Loucy (cell line): ENCODE data around the gene CCDC9.

ENCODE experiments used
- H2AFZ ChIP-seq: fragments of 200-600 bp; sonication (generic); 2 replicates; pipeline ENCODE4 v1.6.0; 2016; ENCODE audit warnings: antibody characterized with exemption, mild to moderate bottlenecking, low read length, moderate library complexity
- H3F3A ChIP-seq: fragments of 200-600 bp; 2 replicates; pipeline ENCODE4 v1.6.0; 2016; ENCODE audit warnings: antibody characterized with exemption, low read depth, mild to moderate bottlenecking
- H3K27me3 ChIP-seq: fragments of 200-600 bp; sonication (generic); 2 replicates; pipeline ENCODE4 v1.6.1; 2014; ENCODE audit warnings: low read length, mild to moderate bottlenecking; ENCODE audit not compliant: insufficient read depth, poor library complexity, severe bottlenecking
- H3K36me3 ChIP-seq: fragments of 200-600 bp; sonication (generic); 2 replicates; pipeline ENCODE4 v1.6.1; 2016; ENCODE audit warnings: low read length; ENCODE audit not compliant: insufficient read depth
- H3K4me1 ChIP-seq: fragments of 200-600 bp; sonication (generic); 2 replicates; pipeline ENCODE4 v1.5.1; 2014; ENCODE audit warnings: low read length, mild to moderate bottlenecking; ENCODE audit not compliant: insufficient read depth, poor library complexity, severe bottlenecking
- H3K4me2 ChIP-seq: fragments of 200-600 bp; sonication (generic); 2 replicates; pipeline ENCODE4 v1.6.0; 2014; ENCODE audit warnings: antibody characterized with exemption, low read length, low read depth, mild to moderate bottlenecking; ENCODE audit not compliant: poor library complexity, severe bottlenecking
- H3K4me3 ChIP-seq: fragments of 200-600 bp; sonication (generic); 2 replicates; pipeline ENCODE4 v1.5.1; 2014; ENCODE audit warnings: low read length, mild to moderate bottlenecking, mixed read lengths; ENCODE audit not compliant: poor library complexity, severe bottlenecking
- H3K79me2 ChIP-seq: fragments of 200-600 bp; sonication (generic); 2 replicates; pipeline ENCODE4 v1.6.1; 2014; ENCODE audit warnings: low read length; ENCODE audit not compliant: insufficient read depth
- H3K9ac ChIP-seq: fragments of 200-600 bp; sonication (generic); 2 replicates; pipeline ENCODE4 v1.6.0; 2014; ENCODE audit warnings: mild to moderate bottlenecking, low read depth, low read length, moderate library complexity; ENCODE audit not compliant: poor library complexity, severe bottlenecking
- H3K9me2 ChIP-seq: fragments of 200-600 bp; sonication (generic); replicated peaks from 2 replicates; pipeline ENCODE4 v1.6.1; 2016; ENCODE audit warnings: low read depth, low read length, mixed read lengths
- H3K9me3 ChIP-seq: fragments of 200-600 bp; sonication (generic); 2 replicates; pipeline ENCODE4 v1.6.1; 2014; ENCODE audit warnings: mild to moderate bottlenecking, antibody characterized with exemption, low read length, low read depth; ENCODE audit not compliant: insufficient read depth
- H4K20me1 ChIP-seq: fragments of 200-600 bp; sonication (generic); 2 replicates; pipeline ENCODE4 v1.6.0; 2014; ENCODE audit warnings: antibody characterized with exemption, low read length, mild to moderate bottlenecking; ENCODE audit not compliant: insufficient read depth, poor library complexity, severe bottlenecking
- EZH2phosphoT487 ChIP-seq: fragments of 200-600 bp; IDR thresholded peaks from 2 replicates; pipeline ENCODE4 v1.6.1; 2018; ENCODE audit warnings: antibody characterized with exemption, mild to moderate bottlenecking, moderate library complexity, borderline replicate concordance
- TF ChIP-seq, protein P1 (sequence below): fragments of 200-600 bp; sonication (generic); conservative IDR thresholded peaks from 2 replicates; pipeline ENCODE4 v1.5.1; 2014; ENCODE audit warnings: mild to moderate bottlenecking, antibody characterized with exemption, low read length

CCDC9 gene

DNA sequence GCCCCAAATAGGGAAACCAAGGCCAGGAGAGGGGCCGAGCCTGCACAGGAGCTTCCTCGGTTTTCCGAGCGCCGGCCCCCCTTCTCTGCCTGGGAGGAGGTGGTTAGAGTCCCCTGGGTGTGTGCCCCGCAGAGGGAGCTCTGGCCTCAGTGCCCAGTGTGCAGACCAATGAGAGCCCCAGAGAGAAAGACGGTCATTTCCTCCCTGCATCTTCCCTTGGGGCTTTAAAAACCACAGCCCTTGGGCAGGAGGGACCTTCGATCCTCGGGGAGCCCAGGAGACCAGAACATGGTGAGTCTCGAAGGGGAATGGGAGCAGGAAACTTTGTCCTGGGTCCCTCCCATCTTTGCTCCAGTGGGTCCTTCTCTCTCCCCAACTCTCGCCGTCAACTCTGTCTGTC, 53.3 kb downstream of the CCDC9 start, which contains the start of gene C5AR1:
Gene C5AR1 (plus strand): TSS at position 254 of the 400 bp plus-strand sequence. CDS start 35 bp downstream, at position 289.
- peak within 1 kb of the TSS; percentile 22 for H3K4me2 ChIP-seq
- H2AFZ ChIP-seq: no peak within 1 kb of the TSS

DNA sequence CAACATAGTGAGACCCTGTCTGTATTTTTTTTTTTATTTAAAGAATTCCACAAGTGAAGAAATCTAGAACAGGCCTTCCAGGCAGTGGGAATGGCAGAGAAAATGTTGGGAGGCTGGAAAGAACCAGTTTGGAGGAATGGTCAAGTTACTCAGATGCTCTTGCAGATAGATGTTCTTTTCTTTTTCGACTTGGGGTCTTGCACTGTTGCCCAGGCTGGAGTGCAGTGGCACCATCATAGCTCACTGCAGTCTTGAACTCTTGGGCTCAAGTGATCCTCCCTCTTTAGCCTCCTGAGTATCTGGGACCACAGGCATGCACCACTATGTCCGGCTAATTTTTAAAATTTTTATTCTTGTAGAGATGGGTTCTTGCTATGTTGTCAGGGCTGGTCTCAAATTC, 54.0 kb downstream of the CCDC9 start:
- no peaks in the 10 kb centered on the region for H4K20me1 ChIP-seq
- H3K9me3 ChIP-seq: no peaks in the 10 kb centered on the region
- H3K4me1 ChIP-seq: peaks cover 3% of the 10 kb centered on the region
- no peak overlapping the region for H3K9ac ChIP-seq
- TF ChIP-seq, protein P1, sequence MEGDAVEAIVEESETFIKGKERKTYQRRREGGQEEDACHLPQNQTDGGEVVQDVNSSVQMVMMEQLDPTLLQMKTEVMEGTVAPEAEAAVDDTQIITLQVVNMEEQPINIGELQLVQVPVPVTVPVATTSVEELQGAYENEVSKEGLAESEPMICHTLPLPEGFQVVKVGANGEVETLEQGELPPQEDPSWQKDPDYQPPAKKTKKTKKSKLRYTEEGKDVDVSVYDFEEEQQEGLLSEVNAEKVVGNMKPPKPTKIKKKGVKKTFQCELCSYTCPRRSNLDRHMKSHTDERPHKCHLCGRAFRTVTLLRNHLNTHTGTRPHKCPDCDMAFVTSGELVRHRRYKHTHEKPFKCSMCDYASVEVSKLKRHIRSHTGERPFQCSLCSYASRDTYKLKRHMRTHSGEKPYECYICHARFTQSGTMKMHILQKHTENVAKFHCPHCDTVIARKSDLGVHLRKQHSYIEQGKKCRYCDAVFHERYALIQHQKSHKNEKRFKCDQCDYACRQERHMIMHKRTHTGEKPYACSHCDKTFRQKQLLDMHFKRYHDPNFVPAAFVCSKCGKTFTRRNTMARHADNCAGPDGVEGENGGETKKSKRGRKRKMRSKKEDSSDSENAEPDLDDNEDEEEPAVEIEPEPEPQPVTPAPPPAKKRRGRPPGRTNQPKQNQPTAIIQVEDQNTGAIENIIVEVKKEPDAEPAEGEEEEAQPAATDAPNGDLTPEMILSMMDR: no peak
- no peak for TF ChIP-seq EZH2phosphoT487
- H3K27me3 ChIP-seq: no peaks in the 10 kb centered on the region
- H3K4me3 ChIP-seq: no peak overlapping the region
- H3K9me2 ChIP-seq: no peaks in the 10 kb centered on the region
- H3K36me3 ChIP-seq: no peaks in the 10 kb centered on the region
- no peak overlapping the region for H3K4me2 ChIP-seq
- H3K79me2 ChIP-seq: no peaks in the 10 kb centered on the region
- no peak overlapping the region for H2AFZ ChIP-seq
- no peaks in the 10 kb centered on the region; the same call in 1 of the 2 replicates for H3F3A ChIP-seq

More for the DNA sequence above, 53.3 kb downstream of the CCDC9 start, which contains the start of gene C5AR1:
- Histone ChIP-seq H3K79me2 (no peaks in the 10 kb centered on the region), H3K27me3 (no peaks in the 10 kb centered on the region), H3K9ac (no peak within 1 kb of the TSS), H3K9me2 (no peaks in the 10 kb centered on the region), H4K20me1 (no peaks in the 10 kb centered on the region), H3K4me1 (no peaks in the 10 kb centered on the region), H3K36me3 (no peaks in the 10 kb centered on the region), H3K4me3 (peak within 1 kb of the TSS; percentile 9), H3F3A (no peaks in the 10 kb centered on the region; the same call in 1 of the 2 replicates), H3K9me3 (no peaks in the 10 kb centered on the region)
- TF ChIP-seq, protein P1: no peak
- TF ChIP-seq EZH2phosphoT487: no peak

DNA sequence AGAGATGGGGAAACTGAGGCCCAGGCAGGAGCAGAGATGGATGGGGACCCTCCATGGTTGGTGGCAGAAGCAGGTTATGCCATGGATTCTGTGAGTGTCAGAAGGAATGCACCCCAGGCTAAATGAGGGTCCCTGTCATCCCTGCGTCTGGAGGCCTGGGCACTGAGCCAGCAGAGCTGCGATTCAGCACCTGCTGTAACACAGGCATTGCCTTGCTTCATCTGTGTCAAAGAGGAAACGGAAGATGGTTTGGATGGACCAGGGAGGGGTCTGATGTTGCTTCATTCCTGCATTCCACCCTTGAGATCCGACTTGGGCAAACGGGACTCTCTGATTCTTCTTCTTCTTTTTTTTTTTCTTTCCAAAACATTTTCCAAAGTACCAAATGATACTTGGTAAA, 54.5 kb downstream of the CCDC9 start:
- H4K20me1 ChIP-seq: no peaks in the 10 kb centered on the region
- H3K9ac ChIP-seq: no peak overlapping the region
- H3K4me2 ChIP-seq: no peak overlapping the region
- no peaks in the 10 kb centered on the region for H3K27me3 ChIP-seq
- no peak overlapping the region for H2AFZ ChIP-seq
- H3K79me2 ChIP-seq: no peaks in the 10 kb centered on the region
- H3K4me3 ChIP-seq: no peak overlapping the region
- H3K9me3 ChIP-seq: no peaks in the 10 kb centered on the region
- H3K4me1 ChIP-seq: peaks cover 7% of the 10 kb centered on the region
- H3K36me3 ChIP-seq: no peaks in the 10 kb centered on the region
- no peak for TF ChIP-seq EZH2phosphoT487
- TF ChIP-seq, protein P1: no peak
- H3F3A ChIP-seq: no peaks in the 10 kb centered on the region; the same call in 1 of the 2 replicates
- no peaks in the 10 kb centered on the region for H3K9me2 ChIP-seq
